HG03439 (cell line): ENCODE measurements around the gene IRX6.

ENCODE experiments used
- ATAC-seq: cut with Tn5 transposase; IDR thresholded peaks from one replicate; pipeline ENCODE4 v1.9.1; 2021; ENCODE audit warnings: mild to moderate bottlenecking, moderate library complexity; ENCODE audit not compliant: unreplicated experiment

Gene IRX6

DNA sequence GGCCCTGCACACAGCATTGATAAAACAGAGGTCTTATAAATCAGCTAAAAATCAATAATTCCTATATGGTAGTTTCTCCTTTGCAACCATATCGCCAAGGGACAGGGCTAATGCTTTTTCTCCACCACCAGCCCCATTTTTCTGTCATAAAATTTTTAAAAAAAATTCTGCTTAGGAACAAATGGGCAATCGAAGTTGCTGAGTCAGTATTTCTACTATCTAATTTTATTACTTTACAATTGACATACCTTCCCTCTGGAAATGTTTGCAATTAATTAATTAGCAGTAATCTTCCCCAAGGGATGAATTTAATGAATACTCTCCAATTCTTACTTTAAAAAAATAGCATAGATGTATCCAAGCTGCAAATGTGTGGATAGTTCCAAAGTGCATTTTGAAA, 1.7 kb upstream of the IRX6 start:
- ATAC-seq = no peak

DNA sequence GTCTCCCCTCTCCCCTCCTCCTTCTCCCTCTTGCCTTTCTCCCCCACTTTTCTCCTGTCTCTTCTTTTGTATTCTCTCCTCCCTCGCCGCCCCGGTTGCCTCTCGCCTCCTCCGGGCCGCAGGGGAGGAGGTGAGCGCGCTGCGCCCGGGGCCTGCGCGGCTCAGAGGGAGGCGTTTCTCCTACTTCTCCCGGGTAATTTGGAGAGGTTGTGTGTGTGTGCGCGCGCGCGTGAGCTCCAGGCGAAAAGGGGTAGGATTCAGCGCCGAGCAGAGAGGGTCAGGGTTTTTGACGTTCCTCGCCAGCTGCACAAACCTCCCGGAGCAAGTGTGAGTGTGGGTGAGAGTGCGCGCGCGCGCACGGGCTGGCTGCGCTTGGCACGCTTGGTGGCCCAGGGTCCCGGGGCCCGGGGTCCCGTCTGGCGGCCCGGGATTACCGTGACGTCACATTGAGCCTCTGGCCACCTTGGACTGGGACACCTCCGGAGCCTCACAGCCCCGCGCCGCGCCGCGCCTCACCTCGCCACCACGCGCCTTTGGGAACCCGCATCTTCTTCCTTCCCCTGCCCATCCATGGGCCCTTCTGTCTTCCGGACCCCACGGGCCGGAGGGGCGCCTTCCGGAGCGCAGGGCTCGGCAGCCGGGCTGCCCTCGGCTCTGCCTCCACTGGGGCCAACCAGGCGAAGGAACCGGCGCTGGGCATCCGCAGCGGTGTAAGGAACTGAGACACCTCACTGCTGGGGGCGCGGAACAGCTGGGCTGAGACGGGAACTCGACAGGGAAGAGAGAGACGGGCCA, 479 bp downstream of the IRX6 start:
- ATAC-seq = no peak

DNA sequence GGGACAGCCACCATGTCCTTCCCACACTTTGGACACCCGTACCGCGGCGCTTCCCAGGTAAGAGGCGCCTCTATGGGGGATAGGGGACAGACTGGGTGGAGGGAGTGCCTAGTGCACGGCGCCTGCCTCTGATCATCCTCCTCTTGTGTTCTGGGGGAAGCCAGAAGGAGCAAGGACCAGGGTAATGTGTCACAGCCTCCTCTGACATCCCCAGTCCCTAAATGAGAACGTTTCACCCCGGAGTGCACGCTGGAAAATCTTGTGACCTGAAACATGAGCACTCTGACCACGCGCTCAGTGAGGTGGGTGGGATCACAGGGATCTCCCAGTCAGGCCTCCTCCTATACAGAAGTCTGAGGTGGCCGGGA, 1.1 kb downstream of the IRX6 start:
- no peak for ATAC-seq

DNA sequence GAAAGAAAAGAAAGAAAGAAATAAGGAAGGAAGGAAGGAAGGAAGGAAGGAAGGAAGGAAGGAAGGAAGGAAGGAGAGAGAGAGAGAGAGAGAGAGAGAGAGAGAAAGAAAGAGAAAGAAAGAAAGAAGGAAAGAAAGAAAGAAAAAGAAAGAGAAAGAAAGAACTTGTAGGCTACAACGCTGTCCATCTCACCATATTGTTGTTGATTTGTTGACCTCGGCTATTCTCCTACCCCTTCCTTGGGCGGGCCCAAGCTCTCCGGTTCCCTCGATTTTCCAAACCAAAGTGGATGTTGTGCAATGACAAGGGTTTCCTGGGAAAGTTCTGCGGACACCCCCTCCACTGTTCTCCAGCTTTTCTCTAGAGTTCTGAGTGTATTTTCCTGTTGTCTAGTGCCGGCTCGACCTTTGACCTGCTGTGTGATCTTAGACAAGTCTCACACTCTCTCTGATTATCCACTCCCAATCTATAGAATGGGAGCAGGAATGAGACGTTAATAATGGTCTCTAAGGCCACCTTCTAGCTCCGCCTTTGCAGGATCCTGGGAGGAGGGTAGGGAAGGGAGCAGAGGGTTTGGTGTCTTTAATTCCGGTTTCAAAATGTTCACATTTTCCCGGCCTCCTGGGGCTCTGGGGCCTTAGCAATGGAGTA, 1.6 kb downstream of the IRX6 start:
- no peak for ATAC-seq

DNA sequence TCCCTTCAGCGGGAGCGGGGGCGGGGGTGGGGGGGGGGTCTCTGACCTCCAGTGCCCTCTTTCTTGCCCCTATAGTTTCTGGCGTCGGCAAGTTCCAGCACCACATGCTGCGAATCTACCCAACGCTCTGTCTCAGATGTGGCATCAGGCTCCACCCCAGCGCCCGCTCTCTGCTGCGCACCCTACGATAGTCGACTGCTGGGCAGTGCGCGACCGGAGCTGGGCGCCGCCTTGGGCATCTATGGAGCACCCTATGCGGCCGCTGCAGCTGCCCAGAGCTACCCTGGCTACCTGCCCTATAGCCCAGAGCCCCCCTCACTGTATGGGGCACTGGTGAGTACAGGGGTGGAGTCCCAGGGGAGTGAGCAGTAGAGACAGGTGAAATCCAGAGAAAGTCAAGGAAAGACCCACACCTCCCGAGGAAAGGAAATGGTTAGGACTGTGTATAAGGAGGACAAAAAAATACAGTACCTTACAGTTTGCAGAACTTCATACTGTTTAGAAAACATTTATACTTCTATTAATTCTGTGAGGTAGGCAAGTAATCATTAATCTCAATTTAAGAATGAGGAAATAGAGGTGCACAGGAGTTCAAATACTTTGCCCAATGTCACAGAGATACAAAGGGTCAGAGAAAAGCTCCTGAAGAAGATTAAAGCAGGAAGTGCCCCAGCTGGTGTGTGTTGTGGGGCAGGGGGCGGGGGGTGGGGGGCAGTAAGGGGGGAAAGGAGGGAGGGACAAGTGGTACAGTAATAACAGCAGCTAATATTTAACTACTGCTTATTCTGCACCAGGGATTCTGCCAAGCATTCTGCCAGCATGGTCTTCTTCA, 2.5 kb downstream of the IRX6 start:
- no peak for ATAC-seq

DNA sequence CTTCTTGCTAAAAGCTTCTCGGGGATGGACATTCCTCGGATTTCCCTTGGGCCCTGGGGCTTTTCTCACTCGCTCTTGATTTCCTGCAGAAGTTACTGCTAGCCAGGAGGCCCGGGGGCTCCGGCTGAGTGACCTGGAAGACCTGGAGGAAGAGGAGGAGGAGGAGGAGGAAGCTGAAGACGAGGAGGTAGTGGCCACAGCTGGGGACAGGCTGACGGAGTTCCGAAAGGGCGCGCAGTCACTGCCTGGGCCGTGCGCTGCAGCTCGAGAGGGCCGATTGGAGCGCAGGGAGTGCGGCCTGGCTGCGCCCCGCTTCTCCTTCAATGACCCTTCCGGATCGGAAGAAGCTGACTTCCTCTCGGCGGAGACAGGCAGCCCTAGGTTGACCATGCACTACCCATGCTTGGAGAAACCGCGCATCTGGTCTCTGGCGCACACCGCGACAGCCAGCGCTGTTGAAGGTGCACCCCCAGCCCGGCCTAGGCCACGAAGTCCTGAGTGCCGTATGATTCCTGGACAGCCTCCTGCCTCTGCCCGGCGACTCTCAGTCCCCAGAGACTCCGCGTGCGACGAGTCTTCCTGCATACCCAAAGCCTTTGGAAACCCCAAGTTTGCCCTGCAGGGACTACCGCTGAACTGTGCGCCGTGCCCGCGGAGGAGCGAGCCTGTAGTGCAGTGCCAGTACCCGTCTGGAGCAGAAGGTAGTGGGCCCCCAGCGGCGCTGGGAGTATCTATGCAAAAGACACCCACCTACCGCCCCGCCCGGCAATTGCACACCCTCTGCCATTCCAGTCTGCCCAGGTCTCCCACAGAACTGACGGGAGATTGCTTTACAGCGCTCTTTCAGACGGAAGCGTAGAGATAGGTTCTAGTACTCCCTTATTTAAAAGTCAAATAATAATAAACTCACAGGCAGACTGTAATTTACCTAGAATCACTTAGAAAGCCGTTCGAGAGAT, 4.9 kb downstream of the IRX6 start:
- no peak for ATAC-seq

DNA sequence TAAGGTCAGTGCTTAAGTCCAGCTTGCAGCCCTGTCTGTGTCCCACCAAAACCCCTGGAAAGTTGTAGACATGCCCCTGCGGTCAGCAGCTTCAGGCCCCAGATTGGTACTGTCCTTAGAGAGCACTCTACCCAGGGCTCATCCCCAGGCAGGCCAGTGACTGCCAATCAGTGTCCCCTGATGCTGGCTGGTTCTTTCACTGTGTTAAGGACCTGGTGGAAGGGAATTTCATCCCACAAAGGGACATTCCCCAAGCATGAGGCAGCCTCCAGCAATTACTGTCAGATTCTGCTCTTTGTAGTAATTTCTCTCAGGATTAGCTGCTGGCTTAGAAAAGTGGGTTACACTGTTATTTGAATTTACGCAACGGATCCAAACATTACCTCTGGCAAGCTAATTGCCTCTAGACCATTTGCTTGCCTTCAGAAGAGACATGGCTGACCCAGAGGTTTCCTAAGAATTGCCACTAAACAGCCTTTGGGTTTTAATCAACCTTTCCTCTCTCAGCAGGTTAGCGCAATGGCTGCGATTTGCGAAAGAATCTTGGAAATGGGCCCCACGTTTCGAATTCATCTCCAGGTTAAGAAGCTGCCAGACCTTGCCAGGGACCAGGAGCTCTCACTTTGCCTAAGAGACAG, 5.9 kb downstream of the IRX6 start:
- ATAC-seq = no peak

DNA sequence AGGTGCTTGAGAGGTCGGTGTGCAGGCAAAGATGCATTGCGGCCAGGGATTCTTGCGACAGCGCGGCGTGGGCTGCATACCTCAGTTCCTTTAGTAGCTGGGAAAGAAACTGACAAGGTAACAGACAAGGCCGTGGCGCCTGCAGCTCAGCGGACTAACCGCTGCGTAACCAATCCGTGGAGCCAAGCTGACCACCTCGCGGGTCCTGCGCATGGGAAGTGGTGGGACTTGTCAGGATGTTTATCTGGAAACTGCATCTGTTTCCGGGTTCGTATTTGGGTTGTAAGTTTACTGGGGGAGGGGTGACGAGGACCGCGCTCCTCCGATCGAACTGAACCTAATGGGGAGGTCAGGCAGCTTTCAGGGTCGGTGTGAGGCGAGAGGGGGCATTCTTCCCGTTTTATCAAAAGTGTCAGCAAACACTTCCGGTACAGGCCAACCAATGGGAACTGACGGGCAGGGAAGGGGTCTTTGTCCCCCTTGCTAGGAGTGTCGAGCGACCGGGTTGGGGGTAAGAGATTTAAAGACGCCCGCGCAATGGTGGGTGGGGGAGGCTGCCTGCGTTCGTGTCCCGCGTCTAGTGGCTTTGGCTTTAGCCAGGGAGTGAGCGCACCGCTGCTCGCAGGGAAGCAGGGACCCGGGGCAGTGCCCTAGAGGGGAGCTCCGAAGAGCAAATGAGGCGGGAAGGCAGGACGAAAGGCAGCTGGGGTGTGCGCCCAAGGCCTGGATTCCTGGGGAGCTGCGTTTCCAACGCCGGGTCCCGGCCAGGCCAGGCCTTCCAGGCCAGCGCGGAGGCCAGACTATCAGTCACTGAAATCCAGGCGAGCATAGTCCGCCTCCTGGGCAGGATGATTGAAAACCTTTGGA, 7.0 kb downstream of the IRX6 start:
- ATAC-seq = no peak

DNA sequence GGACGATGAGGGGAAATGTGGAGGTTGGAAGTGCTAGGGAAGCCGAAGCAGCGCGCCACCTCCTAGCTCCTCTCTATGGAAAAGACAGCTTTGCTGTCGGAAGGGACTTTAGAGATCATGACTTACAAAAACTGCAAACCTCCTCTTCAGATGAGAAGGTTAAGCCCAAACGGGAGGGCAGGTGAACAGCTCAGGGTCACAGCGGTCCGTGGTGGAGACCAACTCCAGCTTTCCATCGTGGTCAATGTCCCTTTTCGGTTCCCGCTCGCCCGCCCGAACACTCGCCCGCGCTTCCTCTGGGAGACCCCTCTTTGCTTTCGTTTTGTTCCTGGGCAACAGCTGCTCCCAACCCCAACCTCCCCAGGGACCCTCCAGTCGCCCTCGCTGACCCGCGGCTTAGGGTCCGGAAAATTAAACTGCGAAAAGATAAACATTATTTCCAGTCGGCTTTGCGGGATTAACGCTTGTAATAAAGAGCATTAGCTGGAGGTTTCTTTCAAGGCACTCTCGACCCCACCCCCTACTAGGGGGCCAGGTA, 7.7 kb downstream of the IRX6 start:
- no peak for ATAC-seq

DNA sequence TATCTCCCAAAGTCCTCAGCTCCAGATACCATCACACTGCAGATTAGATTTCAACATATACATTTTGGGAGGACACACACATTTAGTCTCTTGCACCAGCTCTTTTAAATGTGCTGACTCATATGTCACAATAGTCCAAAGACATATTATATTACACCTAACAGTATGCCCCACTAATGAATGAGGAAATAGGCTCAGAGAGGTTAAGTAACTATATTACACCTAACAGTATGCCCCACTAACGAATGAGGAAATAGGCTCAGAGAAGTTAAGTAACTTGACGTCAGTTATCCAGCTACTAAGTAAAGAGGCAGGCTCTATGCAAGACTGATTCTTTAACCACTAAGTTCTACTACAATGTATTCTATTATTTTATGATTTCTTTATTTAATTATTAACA, 9.7 kb downstream of the IRX6 start:
- no peak for ATAC-seq

DNA sequence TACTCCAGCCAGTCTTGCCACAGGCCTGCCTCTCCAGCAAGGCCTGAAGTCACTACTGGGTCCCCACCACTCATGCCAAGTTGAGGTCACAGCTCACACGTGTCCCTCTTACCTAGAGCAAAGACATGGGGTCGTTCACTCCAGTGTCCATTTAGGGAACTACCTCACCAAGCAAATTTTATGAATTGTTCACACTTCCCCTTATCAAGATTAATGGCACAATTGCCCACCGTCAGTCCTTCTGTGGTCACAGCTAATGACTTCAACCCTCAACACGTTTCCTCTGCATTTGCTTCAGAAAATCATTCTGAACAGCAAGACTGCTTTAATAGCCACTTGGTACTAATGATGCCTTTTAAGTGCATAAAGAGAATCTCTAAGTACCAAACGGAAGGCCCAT, 14.6 kb downstream of the IRX6 start:
- no peak for ATAC-seq

DNA sequence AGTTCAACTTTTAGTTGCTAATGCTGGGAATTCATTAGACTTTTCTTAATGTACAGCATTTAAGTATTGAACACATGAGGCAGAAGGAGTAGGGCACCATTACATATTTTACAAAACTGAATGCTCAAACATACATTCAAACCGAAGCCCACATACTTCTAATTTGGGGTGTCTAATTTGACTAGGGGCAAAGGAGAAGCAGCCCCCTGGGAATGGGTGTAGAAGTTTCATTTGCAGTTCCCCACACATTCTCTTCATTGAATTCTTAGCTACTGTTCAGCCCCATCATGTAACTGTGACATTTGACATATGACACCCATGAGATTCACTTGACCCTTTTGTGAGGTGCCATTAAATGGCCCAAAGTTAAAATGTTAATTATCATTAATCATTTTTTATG, 16.4 kb downstream of the IRX6 start:
- ATAC-seq = no peak

DNA sequence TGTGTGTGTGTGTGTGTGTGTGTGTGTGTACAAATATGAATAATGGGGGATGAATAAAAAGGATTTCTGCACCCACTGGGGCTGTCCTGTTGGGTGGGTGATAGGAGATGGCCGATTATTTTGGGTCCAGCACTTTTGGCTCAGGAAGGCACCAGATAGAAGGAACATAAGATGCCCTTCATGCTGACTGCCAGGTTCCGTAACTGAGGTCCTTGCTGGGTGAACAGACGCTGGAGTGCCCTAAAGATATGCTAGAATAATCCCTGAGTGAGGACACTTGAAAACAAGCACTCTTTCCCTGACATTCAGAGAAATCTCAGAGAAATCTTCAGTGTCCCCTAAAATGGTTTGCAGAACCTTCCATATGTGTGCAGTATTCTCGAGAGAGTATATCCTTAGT, 17.7 kb downstream of the IRX6 start:
- no peak for ATAC-seq

DNA sequence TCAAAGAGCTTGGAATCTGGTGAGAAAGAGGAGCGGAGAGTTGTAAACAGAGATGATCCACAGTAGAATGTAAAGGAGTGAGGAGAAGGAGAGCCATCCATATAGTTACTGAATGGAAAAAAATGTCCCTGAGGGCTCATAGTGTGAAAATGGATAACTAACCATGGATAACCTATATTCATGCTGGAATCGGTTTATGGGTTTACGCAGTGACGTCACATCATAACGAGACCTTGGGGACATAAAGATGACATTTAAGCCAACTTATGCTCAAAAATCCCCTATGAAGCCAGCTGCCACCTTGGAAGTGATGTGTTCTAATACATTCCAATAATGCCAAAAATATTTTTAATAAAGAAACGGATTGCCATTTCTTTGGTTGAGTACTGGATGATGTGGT, 22.5 kb downstream of the IRX6 start:
- no peak for ATAC-seq

DNA sequence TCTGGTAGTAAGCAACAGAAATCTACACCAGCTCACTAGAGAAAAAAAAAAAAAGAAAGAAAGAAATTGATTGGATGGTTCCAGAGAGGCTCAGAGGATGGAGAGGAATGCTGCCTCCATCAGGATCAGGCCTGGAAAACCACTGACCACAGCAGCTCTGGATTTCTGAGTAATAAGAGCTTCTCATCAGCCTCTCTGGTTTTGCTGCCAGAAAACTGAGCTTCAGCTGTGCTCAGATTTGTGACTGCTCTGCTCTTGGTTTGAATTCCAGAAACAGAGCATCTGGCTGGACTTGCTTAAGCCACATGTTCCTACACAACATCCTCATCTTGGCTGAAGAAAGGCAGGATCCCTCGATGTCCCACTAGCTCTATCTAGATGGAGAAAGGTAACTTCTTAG, 25.9 kb downstream of the IRX6 start:
- ATAC-seq = no peak

DNA sequence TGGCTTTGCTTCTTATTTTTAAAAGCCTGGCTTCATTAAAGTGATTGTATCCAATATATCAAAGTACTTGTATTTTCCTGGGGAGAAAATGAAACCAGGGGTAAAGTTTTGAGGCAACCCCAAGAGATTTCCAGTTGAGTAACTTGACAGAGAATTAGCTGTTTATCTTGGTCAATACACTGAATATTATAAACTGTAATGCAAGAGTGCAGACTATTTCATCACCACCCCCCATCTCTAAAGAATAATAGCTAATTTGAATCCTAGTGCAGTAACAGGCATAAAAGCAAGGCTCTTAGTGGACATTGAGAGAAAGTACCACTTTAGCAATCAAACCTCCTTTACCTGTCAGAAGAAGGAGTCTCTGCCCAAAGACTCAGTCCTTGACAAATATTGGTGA, 27.0 kb downstream of the IRX6 start:
- ATAC-seq = no peak

DNA sequence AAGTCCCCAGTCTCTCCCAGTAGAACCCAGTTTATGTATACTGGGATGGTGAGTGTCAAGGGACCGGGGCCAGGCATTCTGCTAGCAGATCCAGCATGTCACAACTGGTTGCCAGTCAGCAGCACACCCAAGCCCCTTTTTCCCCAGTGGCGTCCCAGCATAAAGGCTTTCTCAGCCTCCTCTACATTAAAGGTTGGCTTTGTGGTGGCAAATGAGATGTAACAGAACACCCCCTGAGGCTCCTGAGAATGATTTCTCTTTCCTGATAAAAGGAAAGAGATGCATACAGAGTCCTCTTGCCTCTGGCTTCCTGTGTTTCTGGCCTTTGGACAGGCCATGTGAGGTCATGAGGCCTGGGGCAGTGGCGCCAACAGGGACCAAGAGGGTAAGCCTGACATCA, 27.9 kb downstream of the IRX6 start:
- ATAC-seq = no peak

DNA sequence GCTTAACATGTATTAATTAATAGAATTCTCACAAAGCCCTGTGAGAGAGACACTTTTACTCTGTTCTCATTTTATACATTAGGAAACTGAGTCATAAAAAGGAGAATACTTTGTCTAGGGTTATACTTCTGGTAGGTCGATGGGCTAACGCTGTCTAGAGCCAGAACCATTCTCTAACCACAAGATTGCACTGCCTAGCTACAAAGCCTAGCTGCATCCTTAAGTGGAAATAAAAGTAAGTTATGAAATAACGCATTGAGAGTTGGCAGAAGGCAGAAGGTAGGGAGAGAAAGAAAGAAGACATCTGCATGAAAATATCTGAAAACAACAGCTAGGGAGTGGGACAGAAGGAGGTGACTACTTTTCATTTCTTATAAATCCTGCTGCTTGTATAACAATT, 33.2 kb downstream of the IRX6 start:
- no peak for ATAC-seq

DNA sequence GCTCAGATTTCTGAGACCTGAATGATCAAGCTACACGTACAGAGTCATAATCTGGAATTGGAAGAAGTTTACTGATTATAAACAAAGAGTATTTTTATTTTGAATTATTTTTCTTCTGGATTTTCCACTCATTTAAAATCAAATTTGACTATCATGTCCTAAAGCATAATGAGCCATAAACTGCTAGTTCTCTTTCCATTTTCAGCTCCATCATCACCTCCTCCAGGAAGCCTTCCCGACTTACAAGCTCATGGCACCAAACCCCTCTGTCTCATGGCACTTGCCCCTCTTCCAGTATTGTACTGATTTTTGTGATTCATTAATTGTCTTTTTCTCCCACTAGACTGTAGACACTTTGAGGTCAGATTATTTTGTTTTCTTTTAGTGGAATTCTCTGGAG, 35.9 kb downstream of the IRX6 start:
- ATAC-seq = no peak
